ENCODE measurements around the gene DERA. TPM values are rescaled to one million over a fixed set of nuclear protein-coding genes. Genes with fewer than 3 reads are reported as not detected.

DERA gene
- polyA plus RNA-seq, 3 donors = 16.2 to 84.2 (median 83.6) TPM

DNA sequence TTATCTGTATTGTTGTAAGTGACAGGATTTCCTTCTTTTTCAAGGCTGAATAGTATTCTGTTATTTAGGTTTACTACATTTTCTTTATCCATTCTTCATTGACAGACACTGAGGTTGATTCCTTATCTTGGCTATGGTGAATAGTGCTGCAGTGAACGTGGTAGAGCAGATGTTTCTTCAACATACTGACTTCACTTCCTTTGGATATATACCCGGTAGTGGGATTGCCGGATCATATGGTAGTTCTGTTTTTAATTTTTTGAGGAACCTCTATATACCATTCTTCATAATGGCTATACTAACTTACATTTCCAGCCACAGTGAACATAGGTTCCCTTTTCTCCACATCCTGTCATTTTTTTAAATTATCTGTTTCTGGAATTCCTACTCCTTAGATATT is 21.8 kb downstream of the DERA start:
- no peaks in the 10 kb centered on the region for H3K4me1 ChIP-seq (ENCODE audit: control insufficient read depth in 1 of 2, insufficient read depth in 2 of 2, low read length in 2 of 2)
- peaks cover 0 to 6% (median 2%) of the 10 kb centered on the region in 7 donors for H3K9me3 Mint-ChIP-seq
- H3K27me3 ChIP-seq (ENCODE audit: control insufficient read depth in 2 of 2, insufficient read depth in 2 of 2, low read length in 2 of 2) = no peaks in the 10 kb centered on the region
- peaks cover 0 to 1% (median 0%) of the 10 kb centered on the region in 3 donors for H3K27me3 Mint-ChIP-seq (ENCODE audit: low read depth in 3 of 3)
- WGBS (ENCODE audit: insufficient coverage) = no CpG with 5 or more reads among the region's 3 CpGs
- no peak for DNase-seq
- no peak overlapping the region for H3K4me2 ChIP-seq (replicated peaks; ENCODE audit: extremely low read depth, low read length, poor library complexity, severe bottlenecking)
- no peak overlapping the region for H3K4me3 ChIP-seq (replicated peaks in 1 of 3; ENCODE audit: low read depth in 2 of 3, low read length in 3 of 3)
- H3K36me3 Mint-ChIP-seq = peaks cover 7 to 8% of the 10 kb centered on the region in 2 donors
- peaks cover 12% of the 10 kb centered on the region for H3K4me1 Mint-ChIP-seq
- no peak overlapping the region for H3K9ac ChIP-seq (ENCODE audit: insufficient read depth, low read length, poor library complexity, severe bottlenecking)
- H3K4me3 Mint-ChIP-seq = no peak overlapping the region
- intact Hi-C loops (cut with micrococcal nuclease) = no loop called here
- no peak overlapping the region for H2AFZ ChIP-seq (ENCODE audit: insufficient read depth, low read depth, low read length, poor library complexity, severe bottlenecking)
- no peaks in the 10 kb centered on the region for H3K36me3 ChIP-seq (replicated peaks in 1 of 2; ENCODE audit: control insufficient read depth in 1 of 2, insufficient read depth in 2 of 2, low read length in 2 of 2)
- TF ChIP-seq, protein P1, sequence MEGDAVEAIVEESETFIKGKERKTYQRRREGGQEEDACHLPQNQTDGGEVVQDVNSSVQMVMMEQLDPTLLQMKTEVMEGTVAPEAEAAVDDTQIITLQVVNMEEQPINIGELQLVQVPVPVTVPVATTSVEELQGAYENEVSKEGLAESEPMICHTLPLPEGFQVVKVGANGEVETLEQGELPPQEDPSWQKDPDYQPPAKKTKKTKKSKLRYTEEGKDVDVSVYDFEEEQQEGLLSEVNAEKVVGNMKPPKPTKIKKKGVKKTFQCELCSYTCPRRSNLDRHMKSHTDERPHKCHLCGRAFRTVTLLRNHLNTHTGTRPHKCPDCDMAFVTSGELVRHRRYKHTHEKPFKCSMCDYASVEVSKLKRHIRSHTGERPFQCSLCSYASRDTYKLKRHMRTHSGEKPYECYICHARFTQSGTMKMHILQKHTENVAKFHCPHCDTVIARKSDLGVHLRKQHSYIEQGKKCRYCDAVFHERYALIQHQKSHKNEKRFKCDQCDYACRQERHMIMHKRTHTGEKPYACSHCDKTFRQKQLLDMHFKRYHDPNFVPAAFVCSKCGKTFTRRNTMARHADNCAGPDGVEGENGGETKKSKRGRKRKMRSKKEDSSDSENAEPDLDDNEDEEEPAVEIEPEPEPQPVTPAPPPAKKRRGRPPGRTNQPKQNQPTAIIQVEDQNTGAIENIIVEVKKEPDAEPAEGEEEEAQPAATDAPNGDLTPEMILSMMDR (IDR thresholded peaks at IDR 0.05) = no peak
- no peak overlapping the region for H3K27ac ChIP-seq (ENCODE audit: low read depth in 1 of 2, low read length in 2 of 2)
- peak overlapping the region in 1 of 7 donors; percentile 57 for H3K27ac Mint-ChIP-seq
- peaks cover 12% of the 10 kb centered on the region for H4K20me1 ChIP-seq (ENCODE audit: insufficient read depth, low read length)
- peaks cover 0 to 2% of the 10 kb centered on the region in 2 donors for H3K9me3 ChIP-seq (replicated peaks in 1 of 2; ENCODE audit: control insufficient read depth in 1 of 2, insufficient read depth in 1 of 2, low read length in 2 of 2)
- H3K79me2 ChIP-seq (ENCODE audit: insufficient read depth, low read length) = peaks cover 26% of the 10 kb centered on the region

DNA sequence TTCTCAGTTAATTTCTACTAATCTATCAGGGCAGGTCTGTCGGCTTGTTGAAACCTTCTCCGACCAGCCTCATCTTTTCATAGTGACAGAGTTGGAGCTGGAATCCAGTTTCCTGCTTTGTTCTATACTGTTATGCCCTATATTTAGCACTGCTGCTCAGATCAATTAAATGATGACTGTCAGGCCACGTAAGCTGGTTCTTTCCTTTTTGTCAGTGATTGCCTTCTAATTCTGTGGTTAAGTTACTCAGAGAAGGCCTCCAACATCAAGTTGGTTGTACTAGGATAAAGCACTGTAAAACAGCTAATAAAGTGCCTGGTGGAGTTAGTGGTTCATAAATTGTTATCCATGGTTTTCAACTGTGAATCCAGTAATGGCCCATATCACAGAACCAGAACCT is 22.6 kb downstream of the DERA start:
- H3K36me3 Mint-ChIP-seq = peaks cover 6% of the 10 kb centered on the region in 2 donors
- H3K27ac Mint-ChIP-seq = no peak overlapping the region
- TF ChIP-seq, protein P1 (IDR thresholded peaks at IDR 0.05) = no peak
- Histone ChIP-seq H3K27ac (ENCODE audit: low read depth in 1 of 2, low read length in 2 of 2) (no peak overlapping the region), H3K79me2 (ENCODE audit: insufficient read depth, low read length) (peaks cover 26% of the 10 kb centered on the region), H3K9me3 (replicated peaks in 1 of 2; ENCODE audit: control insufficient read depth in 1 of 2, insufficient read depth in 1 of 2, low read length in 2 of 2) (peaks cover 0 to 2% of the 10 kb centered on the region in 2 donors), H3K4me3 (replicated peaks in 1 of 3; ENCODE audit: low read depth in 2 of 3, low read length in 3 of 3) (no peak overlapping the region), H2AFZ (ENCODE audit: insufficient read depth, low read depth, low read length, poor library complexity, severe bottlenecking) (no peak overlapping the region), H3K4me1 (ENCODE audit: control insufficient read depth in 1 of 2, insufficient read depth in 2 of 2, low read length in 2 of 2) (no peaks in the 10 kb centered on the region), H3K36me3 (replicated peaks in 1 of 2; ENCODE audit: control insufficient read depth in 1 of 2, insufficient read depth in 2 of 2, low read length in 2 of 2) (no peaks in the 10 kb centered on the region), H3K27me3 (ENCODE audit: control insufficient read depth in 2 of 2, insufficient read depth in 2 of 2, low read length in 2 of 2) (no peaks in the 10 kb centered on the region), H3K9ac (ENCODE audit: insufficient read depth, low read length, poor library complexity, severe bottlenecking) (no peak overlapping the region), H4K20me1 (ENCODE audit: insufficient read depth, low read length) (peaks cover 6% of the 10 kb centered on the region), H3K4me2 (replicated peaks; ENCODE audit: extremely low read depth, low read length, poor library complexity, severe bottlenecking) (no peak overlapping the region)
- WGBS (ENCODE audit: insufficient coverage) = 100% methylated on average over 1 of the region's 3 CpGs
- H3K27me3 Mint-ChIP-seq (ENCODE audit: low read depth in 3 of 3) = peaks cover 0 to 1% (median 0%) of the 10 kb centered on the region in 3 donors
- H3K9me3 Mint-ChIP-seq = peaks cover 0 to 6% (median 2%) of the 10 kb centered on the region in 7 donors
- H3K4me3 Mint-ChIP-seq = no peak overlapping the region
- peaks cover 12% of the 10 kb centered on the region for H3K4me1 Mint-ChIP-seq
- intact Hi-C loops (cut with micrococcal nuclease) = no loop called here
- DNase-seq = no peak

Measured in CD14-positive monocyte (primary cell).